ENCODE results near the gene CEP128.

Gene CEP128

DNA sequence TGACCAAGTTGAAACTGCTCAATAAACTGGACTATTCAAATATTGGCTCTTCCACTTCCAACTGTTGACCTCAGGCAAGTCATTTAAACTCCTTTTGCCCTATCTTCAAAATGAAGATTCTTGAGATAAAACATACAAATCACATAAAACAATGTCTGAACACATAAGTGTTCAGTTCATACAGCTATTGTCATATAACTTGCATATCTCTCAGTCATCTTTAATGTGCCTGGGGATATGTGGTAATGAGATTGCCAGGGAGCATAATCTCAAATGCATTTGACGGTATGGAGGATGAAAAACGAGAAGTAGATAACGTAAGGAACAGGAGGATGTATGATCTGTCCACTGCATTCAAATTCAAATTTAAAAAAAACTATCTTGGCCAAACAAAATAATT lies 493.3 kb downstream of the CEP128 start:
- ChIA-PET POLR2A (no interaction called here), CTCF (no interaction called here)
- TF ChIP-seq FOXM1 (IDR thresholded peaks at IDR 0.05; ENCODE audit: borderline replicate concordance) (no peak), FOXA1 (IDR thresholded peaks at IDR 0.05) (no peak), NFRKB (IDR thresholded peaks at IDR 0.05) (no peak)
- no peak for DNase-seq (ENCODE audit: extremely low spot score)

DNA sequence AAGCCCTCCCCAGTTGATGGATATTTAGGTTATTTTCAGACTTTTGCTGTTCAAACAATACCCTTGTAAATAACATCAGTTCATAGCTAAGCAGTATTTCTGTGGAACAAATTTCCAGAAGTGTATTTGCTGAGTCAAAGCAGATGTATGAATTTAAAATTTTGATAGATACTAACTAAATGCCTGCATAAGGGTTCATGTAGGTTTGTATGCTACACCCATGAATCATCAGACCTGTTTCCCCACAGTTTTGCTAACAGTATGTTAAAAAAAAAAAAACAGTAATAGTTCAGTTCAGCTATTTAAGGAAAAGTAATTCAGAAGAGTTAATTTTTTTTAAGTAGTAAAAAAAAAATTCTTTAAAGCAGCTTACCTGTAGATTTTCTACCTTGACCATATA lies 494.1 kb downstream of the CEP128 start:
- ChIA-PET CTCF (no interaction called here), POLR2A (no interaction called here)
- no peak for DNase-seq (ENCODE audit: extremely low spot score)
- no peak for TF ChIP-seq ELF4 (IDR thresholded peaks at IDR 0.05)
- no peak for TF ChIP-seq CTBP1 (IDR thresholded peaks at IDR 0.05; ENCODE audit: borderline replicate concordance)
- TF ChIP-seq BHLHE40 (IDR thresholded peaks at IDR 0.05; ENCODE audit: borderline replicate concordance), result no peak
- TF ChIP-seq, protein P1, sequence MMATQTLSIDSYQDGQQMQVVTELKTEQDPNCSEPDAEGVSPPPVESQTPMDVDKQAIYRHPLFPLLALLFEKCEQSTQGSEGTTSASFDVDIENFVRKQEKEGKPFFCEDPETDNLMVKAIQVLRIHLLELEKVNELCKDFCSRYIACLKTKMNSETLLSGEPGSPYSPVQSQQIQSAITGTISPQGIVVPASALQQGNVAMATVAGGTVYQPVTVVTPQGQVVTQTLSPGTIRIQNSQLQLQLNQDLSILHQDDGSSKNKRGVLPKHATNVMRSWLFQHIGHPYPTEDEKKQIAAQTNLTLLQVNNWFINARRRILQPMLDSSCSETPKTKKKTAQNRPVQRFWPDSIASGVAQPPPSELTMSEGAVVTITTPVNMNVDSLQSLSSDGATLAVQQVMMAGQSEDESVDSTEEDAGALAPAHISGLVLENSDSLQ (IDR thresholded peaks at IDR 0.05), result no peak
- TF ChIP-seq L3MBTL2 (conservative IDR thresholded peaks at IDR 0.05), result no peak
- TF ChIP-seq FOXM1 (IDR thresholded peaks at IDR 0.05; ENCODE audit: borderline replicate concordance), result no peak
- TF ChIP-seq LEF1 (IDR thresholded peaks at IDR 0.05; ENCODE audit: borderline replicate concordance), result no peak
- no peak for TF ChIP-seq SP1 (IDR thresholded peaks at IDR 0.05)
- no peak for TF ChIP-seq ARNT (IDR thresholded peaks at IDR 0.05)
- no peak for TF ChIP-seq FOXK2 (IDR thresholded peaks at IDR 0.05)
- TF ChIP-seq SUZ12 (IDR thresholded peaks at IDR 0.05), result no peak
- TF ChIP-seq ZNF384 (IDR thresholded peaks at IDR 0.05), result no peak
- no peak for TF ChIP-seq HDGF (IDR thresholded peaks at IDR 0.05; ENCODE audit: borderline replicate concordance)
- no peak for TF ChIP-seq TARDBP (IDR thresholded peaks at IDR 0.05)
- no peak for TF ChIP-seq FOXA1 (IDR thresholded peaks at IDR 0.05)
- TF ChIP-seq NFRKB (IDR thresholded peaks at IDR 0.05), result no peak

All from HEK293T (cell line).